ENCODE data around the gene MSI2. TPM values are rescaled to one million over a fixed set of nuclear protein-coding genes. Genes with fewer than 3 reads are reported as not detected.

Gene MSI2
- total and polyA plus RNA-seq, 2 donors (not counting 3 experiments of a cell fraction or from before 2014, with no cell fraction given) = 20.9 to 59.3 TPM

GRCh38 chr17:57442401-57442823, 186.1 kb downstream of the MSI2 start:
- TF ChIP-seq GATA2 (IDR thresholded peaks at IDR 0.05; ENCODE audit: insufficient read depth, insufficient read length, low read depth, low read length) (no peak), JUN (IDR thresholded peaks at IDR 0.05; ENCODE audit: borderline replicate concordance, insufficient read depth, insufficient read length, low read depth) (no peak), MAX (IDR thresholded peaks at IDR 0.05; ENCODE audit: insufficient read depth, insufficient read length) (no peak), POLR2AphosphoS5 (IDR thresholded peaks at IDR 0.05; ENCODE audit: insufficient read depth, low read depth, low read length) (no peak), POLR2A (IDR thresholded peaks at IDR 0.05; ENCODE audit: low read depth, low read length) (no peak), MYC (IDR thresholded peaks at IDR 0.05; ENCODE audit: low read depth, low read length) (no peak), FOS (IDR thresholded peaks at IDR 0.05; ENCODE audit: borderline replicate concordance, insufficient read depth, low read length) (no peak), CTCF (IDR thresholded peaks at IDR 0.05; ENCODE audit: extremely low read depth in 1 of 2, insufficient read depth in 1 of 2, low read depth in 1 of 2, low read length in 2 of 2) (no peak)
- FAIRE-seq (no peak), DNase-seq (ENCODE audit: low read depth, low spot score) (no peak)
- H3K4me1 ChIP-seq (ENCODE audit: control insufficient read depth, extremely low read depth, insufficient read depth, low read length) = peaks cover 21% of the 10 kb centered on the region
- H3K27me3 ChIP-seq (ENCODE audit: control insufficient read depth in 2 of 2, insufficient read depth in 2 of 2, low read length in 2 of 2) = no peaks in the 10 kb centered on the region
- H3K9me3 ChIP-seq (replicated peaks; ENCODE audit: control insufficient read depth, insufficient read depth, low read length) = no peaks in the 10 kb centered on the region
- H3K9ac ChIP-seq (replicated peaks; ENCODE audit: extremely low read depth, insufficient read depth, low read length) = no peak overlapping the region
- no peaks in the 10 kb centered on the region for H3K79me2 ChIP-seq (ENCODE audit: control insufficient read depth, insufficient read depth, low read length)
- ChIA-PET CTCF (interaction anchor here (0.5 to 4.4 kb wide), 3 partner anchors 19 to 199 kb away, joined by 3 to 63 read pairs (median 4); no protein-coding TSS in a partner anchor), POLR2A (no interaction called here)
- no peak overlapping the region for H3K27ac ChIP-seq (ENCODE audit: insufficient read depth, low read depth, low read length)
- H3K36me3 ChIP-seq (ENCODE audit: control insufficient read depth in 2 of 2, extremely low read depth in 1 of 2, insufficient read depth in 2 of 2, low read length in 2 of 2) = no peaks in the 10 kb centered on the region
- no peak overlapping the region for H3K4me2 ChIP-seq (ENCODE audit: insufficient read depth, low read length)
- no peak overlapping the region for H3K4me3 ChIP-seq (replicated peaks in 1 of 3; ENCODE audit: insufficient read depth in 1 of 3, low read depth in 1 of 3, low read length in 3 of 3)
- H4K20me1 ChIP-seq (replicated peaks; ENCODE audit: control insufficient read depth, extremely low read depth, insufficient read depth, low read length) = no peaks in the 10 kb centered on the region
- no TSS peak for BruUV-seq (replicated peaks)
- dilution Hi-C loops (cut with MboI; ENCODE audit: extremely low pct_ligation_motif_present, low sequenced_read_pairs) = no loop called here
- no peaks in the 10 kb centered on the region for H3K9me1 ChIP-seq (replicated peaks; ENCODE audit: control insufficient read depth, extremely low read depth, insufficient read depth, low read length)
- H2AFZ ChIP-seq (ENCODE audit: low read depth, low read length) = no peak overlapping the region
- intact Hi-C loops (cut with micrococcal nuclease) = loop anchor here (5.0 kb wide), 2 partner anchors 185 to 390 kb away; partner anchors contain the start of gene MSI2

All from endothelial cell of umbilical vein (primary cell).